ENCODE data around the gene MSANTD1. TPM values are rescaled to one million over a fixed set of nuclear protein-coding genes. Genes with fewer than 3 reads are reported as not detected.

Gene MSANTD1
- total and polyA plus RNA-seq, 2 donors (not counting 3 experiments of a cell fraction or from before 2014, with no cell fraction given) = 0.14 to 1.2 TPM

DNA sequence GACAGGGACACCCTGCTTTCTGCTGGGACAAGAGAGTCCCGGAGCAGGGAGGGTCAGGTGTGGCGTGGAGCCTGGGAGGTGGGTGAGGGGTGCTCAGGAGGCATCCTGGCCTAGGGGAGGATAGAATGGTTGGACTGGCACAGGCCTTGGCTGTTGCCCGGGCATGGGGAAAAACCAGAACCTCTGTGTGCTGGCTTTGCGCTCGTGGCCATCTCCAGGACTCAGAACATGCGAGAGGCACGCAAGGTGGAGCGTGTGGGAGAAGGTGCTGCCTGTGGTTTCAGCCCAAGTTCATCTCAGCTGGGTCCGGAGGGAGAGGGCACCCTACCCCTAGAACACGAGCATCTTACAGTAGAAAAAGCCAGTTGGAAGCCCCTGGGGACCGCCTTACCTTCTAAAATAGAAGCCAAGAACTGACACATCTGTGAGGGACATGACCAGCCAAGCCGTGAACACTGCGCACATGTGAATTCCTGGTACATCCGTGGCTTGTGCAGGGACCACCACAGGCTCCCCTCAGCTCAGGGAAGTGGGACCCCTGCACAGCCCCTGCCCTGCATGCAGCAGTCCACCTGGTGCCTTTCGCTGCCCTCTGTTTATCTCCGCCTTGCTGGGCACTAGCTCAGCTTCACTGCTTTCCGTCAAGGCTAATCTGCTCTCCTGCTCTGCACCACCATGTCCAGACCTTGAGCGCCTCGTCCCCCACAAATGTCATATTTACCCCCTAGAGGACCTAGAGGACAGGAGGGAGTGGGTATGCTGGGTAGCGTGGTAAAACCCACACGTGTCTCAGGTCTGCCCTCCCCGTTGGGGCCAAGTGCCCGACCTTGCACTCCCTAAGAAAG, 13.5 kb downstream of the MSANTD1 start:
- Histone ChIP-seq H3K79me2 (ENCODE audit: control insufficient read depth, insufficient read depth, low read length) (no peaks in the 10 kb centered on the region), H3K4me2 (ENCODE audit: insufficient read depth, low read length) (no peak overlapping the region), H2AFZ (ENCODE audit: low read depth, low read length) (no peak overlapping the region), H3K27me3 (ENCODE audit: control insufficient read depth in 2 of 2, insufficient read depth in 2 of 2, low read length in 2 of 2) (peaks cover 2% of the 10 kb centered on the region in 2 experiments), H3K36me3 (ENCODE audit: control insufficient read depth in 2 of 2, extremely low read depth in 1 of 2, insufficient read depth in 2 of 2, low read length in 2 of 2) (no peaks in the 10 kb centered on the region), H3K4me1 (ENCODE audit: control insufficient read depth, extremely low read depth, insufficient read depth, low read length) (no peaks in the 10 kb centered on the region), H4K20me1 (replicated peaks; ENCODE audit: control insufficient read depth, extremely low read depth, insufficient read depth, low read length) (no peaks in the 10 kb centered on the region), H3K9me3 (replicated peaks; ENCODE audit: control insufficient read depth, insufficient read depth, low read length) (no peaks in the 10 kb centered on the region), H3K4me3 (replicated peaks in 1 of 3; ENCODE audit: insufficient read depth in 1 of 3, low read depth in 1 of 3, low read length in 3 of 3) (no peak overlapping the region), H3K9ac (replicated peaks; ENCODE audit: extremely low read depth, insufficient read depth, low read length) (no peak overlapping the region), H3K27ac (ENCODE audit: insufficient read depth, low read depth, low read length) (no peak overlapping the region), H3K9me1 (replicated peaks; ENCODE audit: control insufficient read depth, extremely low read depth, insufficient read depth, low read length) (no peaks in the 10 kb centered on the region)
- FAIRE-seq (no peak), DNase-seq (ENCODE audit: low read depth, low spot score) (no peak)
- intact Hi-C loops (cut with micrococcal nuclease) = no loop called here
- no TSS peak for BruUV-seq (replicated peaks)
- TF ChIP-seq GATA2 (IDR thresholded peaks at IDR 0.05; ENCODE audit: insufficient read depth, insufficient read length, low read depth, low read length) (no peak), JUN (IDR thresholded peaks at IDR 0.05; ENCODE audit: borderline replicate concordance, insufficient read depth, insufficient read length, low read depth) (no peak), POLR2A (IDR thresholded peaks at IDR 0.05; ENCODE audit: low read depth, low read length) (no peak), EZH2 (IDR thresholded peaks at IDR 0.05; ENCODE audit: borderline replicate concordance, low read depth, low read length, severe bottlenecking) (no peak), POLR2AphosphoS5 (IDR thresholded peaks at IDR 0.05; ENCODE audit: insufficient read depth, low read depth, low read length) (no peak), MYC (IDR thresholded peaks at IDR 0.05; ENCODE audit: low read depth, low read length) (no peak)
- TF ChIP-seq, protein P1, sequence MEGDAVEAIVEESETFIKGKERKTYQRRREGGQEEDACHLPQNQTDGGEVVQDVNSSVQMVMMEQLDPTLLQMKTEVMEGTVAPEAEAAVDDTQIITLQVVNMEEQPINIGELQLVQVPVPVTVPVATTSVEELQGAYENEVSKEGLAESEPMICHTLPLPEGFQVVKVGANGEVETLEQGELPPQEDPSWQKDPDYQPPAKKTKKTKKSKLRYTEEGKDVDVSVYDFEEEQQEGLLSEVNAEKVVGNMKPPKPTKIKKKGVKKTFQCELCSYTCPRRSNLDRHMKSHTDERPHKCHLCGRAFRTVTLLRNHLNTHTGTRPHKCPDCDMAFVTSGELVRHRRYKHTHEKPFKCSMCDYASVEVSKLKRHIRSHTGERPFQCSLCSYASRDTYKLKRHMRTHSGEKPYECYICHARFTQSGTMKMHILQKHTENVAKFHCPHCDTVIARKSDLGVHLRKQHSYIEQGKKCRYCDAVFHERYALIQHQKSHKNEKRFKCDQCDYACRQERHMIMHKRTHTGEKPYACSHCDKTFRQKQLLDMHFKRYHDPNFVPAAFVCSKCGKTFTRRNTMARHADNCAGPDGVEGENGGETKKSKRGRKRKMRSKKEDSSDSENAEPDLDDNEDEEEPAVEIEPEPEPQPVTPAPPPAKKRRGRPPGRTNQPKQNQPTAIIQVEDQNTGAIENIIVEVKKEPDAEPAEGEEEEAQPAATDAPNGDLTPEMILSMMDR (IDR thresholded peaks at IDR 0.05; ENCODE audit: extremely low read depth in 1 of 2, insufficient read depth in 1 of 2, low read depth in 1 of 2, low read length in 2 of 2) = no peak
- TF ChIP-seq, protein P2, sequence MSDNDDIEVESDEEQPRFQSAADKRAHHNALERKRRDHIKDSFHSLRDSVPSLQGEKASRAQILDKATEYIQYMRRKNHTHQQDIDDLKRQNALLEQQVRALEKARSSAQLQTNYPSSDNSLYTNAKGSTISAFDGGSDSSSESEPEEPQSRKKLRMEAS (IDR thresholded peaks at IDR 0.05; ENCODE audit: insufficient read depth, insufficient read length) = no peak
- ChIA-PET POLR2A (no interaction called here), CTCF (no interaction called here)
- dilution Hi-C loops (cut with MboI; ENCODE audit: extremely low pct_ligation_motif_present, low sequenced_read_pairs) = no loop called here
